SK-N-SH (cell line): ENCODE results near the gene WDR27. TPM values are rescaled to one million over a fixed set of nuclear protein-coding genes. Genes with fewer than 3 reads are reported as not detected.

Source experiments
- CTCF ChIA-PET: fragments of 300-600, 350-600 bp; formaldehyde crosslinking; extraction: SDS; loops from one replicate; lab custom pipeline; 2021; lab: Yijun Ruan, JAX
- POLR2A ChIA-PET: fragments of 350-600 bp; sonication (Branson Sonifier 250); formaldehyde crosslinking; extraction: SDS; loops from one replicate; lab custom pipeline; 2020; ENCODE audit warnings: antibody characterized with exemption, inconsistent platforms; lab: Yijun Ruan, JAX
- DNase-seq: peaks from one replicate; pipeline ENCODE4 v3.0.0; 2012
- H2AFZ ChIP-seq: fragments of 200-600 bp; sonication (generic); 2 replicates; pipeline ENCODE4 v1.8.1; 2016; ENCODE audit warnings: antibody characterized with exemption, mild to moderate bottlenecking, low read depth
- H3F3A ChIP-seq: fragments of 200-600 bp; sonication (generic); replicated peaks from 2 replicates; pipeline ENCODE3; 2016; ENCODE audit warnings: antibody characterized with exemption, mild to moderate bottlenecking; ENCODE audit not compliant: insufficient read depth
- H3K27ac ChIP-seq, 2 experiments: fragments of 200-500 bp in 1 of 2; fragments of 200-600 bp in 1 of 2; sonication (Bioruptor generic) in 1 of 2; sonication (generic), shearing (Covaris generic) in 1 of 2; 2 replicates each; pipeline versions ENCODE4 v1.5.1 to v1.6.1; 2014 to 2016; ENCODE audit warnings: low read depth in 2 of 2, inconsistent platforms in 1 of 2, low read length in 1 of 2, mild to moderate bottlenecking in 1 of 2, mixed read lengths in 1 of 2
- H3K27me3 ChIP-seq: fragments of 200-600 bp; sonication (generic), shearing (Covaris generic); 2 replicates; pipeline ENCODE4 v1.6.1; 2016; ENCODE audit warnings: mixed run types; ENCODE audit not compliant: insufficient read depth
- H3K36me3 ChIP-seq, 2 experiments: fragments of 200-500 bp in 1 of 2; fragments of 200-600 bp in 1 of 2; sonication (Bioruptor generic) in 1 of 2; sonication (generic) in 1 of 2; replicated peaks in 1 of 2; 2 replicates each; pipeline versions ENCODE3 to v1.5.1; 2014 to 2016; ENCODE audit warnings: low read length in 1 of 2, mild to moderate bottlenecking in 1 of 2; ENCODE audit not compliant: insufficient read depth in 2 of 2, control insufficient read depth in 1 of 2
- H3K4me1 ChIP-seq, 2 experiments: fragments of 200-500 bp in 1 of 2; fragments of 200-600 bp in 1 of 2; sonication (Bioruptor generic) in 1 of 2; sonication (generic), shearing (Covaris generic) in 1 of 2; 2 replicates each; pipeline versions ENCODE4 v1.5.1 to v1.6.1; 2014 to 2016; ENCODE audit warnings: low read depth in 1 of 2, low read length in 1 of 2, mixed run types in 1 of 2; ENCODE audit not compliant: insufficient read depth in 2 of 2, control insufficient read depth in 1 of 2
- H3K4me2 ChIP-seq: fragments of 200-600 bp; sonication (generic), shearing (Covaris generic); 2 replicates; pipeline ENCODE4 v1.6.1; 2017; ENCODE audit warnings: mixed run types
- H3K4me3 ChIP-seq, 2 experiments: fragments of 200-500 bp in 1 of 2; fragments of 200-600 bp in 1 of 2; sonication (Bioruptor generic) in 1 of 2; sonication (generic), shearing (Covaris generic) in 1 of 2; 2 replicates each; pipeline versions ENCODE4 v1.5.1 to v1.8.1; 2014 to 2016; ENCODE audit warnings: low read depth in 2 of 2, inconsistent platforms in 1 of 2, low read length in 1 of 2, mild to moderate bottlenecking in 1 of 2, mixed read lengths in 1 of 2, moderate library complexity in 1 of 2
- H3K79me2 ChIP-seq: fragments of 200-600 bp; sonication (generic); 2 replicates; pipeline ENCODE4 v1.8.1; 2017; ENCODE audit warnings: mild to moderate bottlenecking; ENCODE audit not compliant: insufficient read depth
- H3K9ac ChIP-seq: fragments of 200-600 bp; sonication (generic); 2 replicates; pipeline ENCODE4 v1.6.1; 2017; ENCODE audit warnings: mixed run types
- H3K9me2 ChIP-seq: fragments of 200-600 bp; sonication (generic); 2 replicates; pipeline ENCODE4 v1.6.1; 2017; ENCODE audit warnings: mixed run types
- H3K9me3 ChIP-seq: fragments of 200-600 bp; sonication (generic); 2 replicates; pipeline ENCODE4 v1.6.1; 2017; ENCODE audit warnings: mixed run types, mild to moderate bottlenecking, moderate library complexity
- H4K20me1 ChIP-seq: fragments of 200-600 bp; sonication (generic); 2 replicates; pipeline ENCODE4 v1.6.1; 2017; ENCODE audit warnings: mild to moderate bottlenecking, mixed run types; ENCODE audit not compliant: insufficient read depth
- ELF1 ChIP-seq: IDR thresholded peaks from 2 replicates; pipeline ENCODE4 v1.4.0; 2012
- EP300 ChIP-seq, 2 experiments: IDR thresholded peaks; 2 replicates each; pipeline versions ENCODE4 v1.4.0 to v1.6.1; 2012; ENCODE audit warnings: borderline replicate concordance in 1 of 2, low read depth in 1 of 2, low read length in 1 of 2
- EZH2phosphoT487 ChIP-seq: fragments of 200-600 bp; sonication (generic); IDR thresholded peaks from 2 replicates; pipeline ENCODE4 v1.6.1; 2017; ENCODE audit warnings: low read depth, mixed run types, mild to moderate bottlenecking, antibody characterized with exemption, moderate library complexity, borderline replicate concordance
- FOXM1 ChIP-seq: IDR thresholded peaks from 2 replicates; pipeline ENCODE4 v1.4.0; 2012; ENCODE audit warnings: low read depth, mild to moderate bottlenecking
- JUND ChIP-seq: IDR thresholded peaks from 2 replicates; pipeline ENCODE4 v1.4.0; 2012
- MXI1 ChIP-seq: IDR thresholded peaks from 2 replicates; pipeline ENCODE4 v1.6.1; 2012; ENCODE audit warnings: mild to moderate bottlenecking, low read depth, low read length, improper control_type of control experiment
- NRF1 ChIP-seq: IDR thresholded peaks from 2 replicates; pipeline ENCODE4 v1.6.1; 2012; ENCODE audit warnings: low read depth, mild to moderate bottlenecking, low read length
- POLR2AphosphoS5 ChIP-seq: IDR thresholded peaks from 2 replicates; pipeline ENCODE4 v1.6.1; 2012; ENCODE audit warnings: low read depth, low read length
- RAD21 ChIP-seq: IDR thresholded peaks from 2 replicates; pipeline ENCODE4 v1.6.1; 2012; ENCODE audit warnings: mild to moderate bottlenecking, low read length
- RCOR1 ChIP-seq: fragments of 150-350 bp; IDR thresholded peaks from 2 replicates; pipeline ENCODE4 v1.6.1; 2017; ENCODE audit warnings: antibody characterized with exemption, low read length
- RFX5 ChIP-seq: IDR thresholded peaks from 2 replicates; pipeline ENCODE4 v1.6.1; 2012; ENCODE audit warnings: mild to moderate bottlenecking, improper control_type of control experiment, low read length
- RXRA ChIP-seq: IDR thresholded peaks from 2 replicates; pipeline ENCODE4 v1.4.0; 2012; ENCODE audit warnings: low read depth, mild to moderate bottlenecking, borderline replicate concordance
- SIN3A ChIP-seq: IDR thresholded peaks from 2 replicates; pipeline ENCODE4 v1.6.1; 2012; ENCODE audit warnings: low read depth, mild to moderate bottlenecking, low read length, moderate library complexity, borderline replicate concordance
- SMC3 ChIP-seq: IDR thresholded peaks from 2 replicates; pipeline ENCODE4 v1.6.1; 2012; ENCODE audit warnings: low read depth, low read length, improper control_type of control experiment
- TAF1 ChIP-seq: IDR thresholded peaks from 2 replicates; pipeline ENCODE4 v1.6.1; 2012; ENCODE audit warnings: low read depth, mild to moderate bottlenecking, low read length, moderate library complexity, borderline replicate concordance
- TCF12 ChIP-seq: IDR thresholded peaks from 2 replicates; pipeline ENCODE4 v1.4.0; 2012
- TEAD4 ChIP-seq: IDR thresholded peaks from 2 replicates; pipeline ENCODE4 v1.4.0; 2012; ENCODE audit warnings: mild to moderate bottlenecking, borderline replicate concordance; ENCODE audit not compliant: insufficient read depth
- USF1 ChIP-seq: IDR thresholded peaks from 2 replicates; pipeline ENCODE4 v1.4.0; 2012; ENCODE audit warnings: low read depth, borderline replicate concordance
- YY1 ChIP-seq: IDR thresholded peaks from 2 replicates; pipeline ENCODE4 v1.4.0; 2012; ENCODE audit warnings: low read depth, mild to moderate bottlenecking
- WGBS: methylation state at CpG from one replicate; pipeline ENCODE4 v1.1.6; 2017; ENCODE audit warnings: low lambda C conversion rate; 5-methylcytosine and 5-hydroxymethylcytosine counted together
- polyA plus RNA-seq, 3 experiments: library from polyadenylated mRNA; depleted of rRNA; stranded (reverse); fragments of >200 nt; gene quantifications; 2 replicates each; pipeline ENCODE4 v1.2.3, GENCODE V29; 2012
- TF ChIP-seq, protein P1 (sequence below): fragments of 150-350 bp; IDR thresholded peaks from 2 replicates; pipeline ENCODE4 v1.6.1; 2017; ENCODE audit warnings: antibody characterized with exemption, low read length, low read depth, borderline replicate concordance
- TF ChIP-seq, protein P2 (sequence below): fragments of 200-600 bp; sonication (generic); IDR thresholded peaks from 2 replicates; pipeline ENCODE4 v1.6.1; 2017; ENCODE audit warnings: antibody characterized with exemption, mild to moderate bottlenecking, moderate library complexity
- TF ChIP-seq, protein P3 (sequence below): IDR thresholded peaks from 2 replicates; pipeline ENCODE4 v1.4.0; 2012; ENCODE audit warnings: low read depth

The WDR27 gene
- polyA plus RNA-seq, 1 of the 3 experiments (the other 2 are of a cell fraction) = 55.6 TPM

DNA sequence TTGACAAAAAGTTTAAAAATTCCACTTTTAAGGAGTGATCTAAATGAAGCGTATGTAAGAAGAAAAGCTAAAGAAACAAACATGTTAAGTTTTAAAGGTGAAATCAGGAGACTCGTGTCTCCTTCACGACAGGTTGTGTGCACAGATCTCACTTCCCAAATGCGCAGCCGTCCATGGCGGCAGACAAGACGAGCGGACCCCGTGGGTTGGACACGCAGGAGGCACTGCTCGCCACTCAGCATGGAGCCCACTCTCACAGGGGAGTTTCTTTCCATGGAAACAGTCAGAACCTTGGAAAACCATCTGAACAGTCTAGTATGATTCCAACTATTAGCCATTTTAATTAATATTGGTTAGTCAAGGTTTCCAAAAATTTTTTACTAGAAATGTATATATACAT lies 48.9 kb downstream of the WDR27 start (continued):
- TF ChIP-seq EZH2phosphoT487 = no peak

GRCh38 chr6:169651498-169651897 lies 50.3 kb downstream of the WDR27 start:
- ChIA-PET CTCF (no interaction called here), POLR2A (no interaction called here)
- H3K27me3 ChIP-seq = no peaks in the 10 kb centered on the region
- no peak for DNase-seq
- no peaks in the 10 kb centered on the region for H3K79me2 ChIP-seq
- no peaks in the 10 kb centered on the region for H3K4me1 ChIP-seq
- no peak overlapping the region for H3K9ac ChIP-seq
- H3K9me3 ChIP-seq = no peaks in the 10 kb centered on the region
- H3F3A ChIP-seq = no peaks in the 10 kb centered on the region
- TF ChIP-seq SMC3 = no peak
- TF ChIP-seq TAF1 = no peak
- TF ChIP-seq USF1 = no peak
- no peak for TF ChIP-seq TCF12
- no peak for TF ChIP-seq RXRA
- no peak for TF ChIP-seq MXI1
- no peak for TF ChIP-seq ELF1
- TF ChIP-seq YY1 = no peak
- TF ChIP-seq FOXM1 = no peak
- TF ChIP-seq SIN3A = no peak
- TF ChIP-seq, protein P1, sequence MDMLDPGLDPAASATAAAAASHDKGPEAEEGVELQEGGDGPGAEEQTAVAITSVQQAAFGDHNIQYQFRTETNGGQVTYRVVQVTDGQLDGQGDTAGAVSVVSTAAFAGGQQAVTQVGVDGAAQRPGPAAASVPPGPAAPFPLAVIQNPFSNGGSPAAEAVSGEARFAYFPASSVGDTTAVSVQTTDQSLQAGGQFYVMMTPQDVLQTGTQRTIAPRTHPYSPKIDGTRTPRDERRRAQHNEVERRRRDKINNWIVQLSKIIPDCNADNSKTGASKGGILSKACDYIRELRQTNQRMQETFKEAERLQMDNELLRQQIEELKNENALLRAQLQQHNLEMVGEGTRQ = no peak
- peaks cover 0 to 15% of the 10 kb centered on the region in 2 experiments for H3K36me3 ChIP-seq
- WGBS = 97% methylated on average over 11 of the region's 12 CpGs
- no peak overlapping the region for H3K4me3 ChIP-seq
- H3K27ac ChIP-seq = no peak overlapping the region
- no peak overlapping the region for H2AFZ ChIP-seq
- H3K9me2 ChIP-seq = no peaks in the 10 kb centered on the region
- H4K20me1 ChIP-seq = no peaks in the 10 kb centered on the region
- H3K4me2 ChIP-seq = no peak overlapping the region

GRCh38 chr6:169650959-169651292 lies 50.9 kb downstream of the WDR27 start:
- CTCF ChIA-PET = no interaction called here
- WGBS = 99% methylated on average over 6 of the region's 6 CpGs
- H3K79me2 ChIP-seq = no peaks in the 10 kb centered on the region

More at GRCh38 chr6:169650959-169651292, 50.9 kb downstream of the WDR27 start:
- DNase-seq = no peak
- H2AFZ ChIP-seq = no peak overlapping the region
- peaks cover 0 to 10% of the 10 kb centered on the region in 2 experiments for H3K36me3 ChIP-seq
- H3K9ac ChIP-seq = no peak overlapping the region
- POLR2A ChIA-PET = no interaction called here
- no peaks in the 10 kb centered on the region for H3K9me3 ChIP-seq
- TF ChIP-seq RCOR1 (no peak), RXRA (no peak), MXI1 (no peak), RFX5 (no peak), RAD21 (no peak), JUND (no peak), POLR2AphosphoS5 (no peak), TEAD4 (no peak), TAF1 (no peak), NRF1 (no peak), EP300 (IDR thresholded peaks at IDR 0.05; ENCODE audit: borderline replicate concordance in 1 of 2, low read depth in 1 of 2, low read length in 1 of 2) (no peak)
- TF ChIP-seq, protein P2, sequence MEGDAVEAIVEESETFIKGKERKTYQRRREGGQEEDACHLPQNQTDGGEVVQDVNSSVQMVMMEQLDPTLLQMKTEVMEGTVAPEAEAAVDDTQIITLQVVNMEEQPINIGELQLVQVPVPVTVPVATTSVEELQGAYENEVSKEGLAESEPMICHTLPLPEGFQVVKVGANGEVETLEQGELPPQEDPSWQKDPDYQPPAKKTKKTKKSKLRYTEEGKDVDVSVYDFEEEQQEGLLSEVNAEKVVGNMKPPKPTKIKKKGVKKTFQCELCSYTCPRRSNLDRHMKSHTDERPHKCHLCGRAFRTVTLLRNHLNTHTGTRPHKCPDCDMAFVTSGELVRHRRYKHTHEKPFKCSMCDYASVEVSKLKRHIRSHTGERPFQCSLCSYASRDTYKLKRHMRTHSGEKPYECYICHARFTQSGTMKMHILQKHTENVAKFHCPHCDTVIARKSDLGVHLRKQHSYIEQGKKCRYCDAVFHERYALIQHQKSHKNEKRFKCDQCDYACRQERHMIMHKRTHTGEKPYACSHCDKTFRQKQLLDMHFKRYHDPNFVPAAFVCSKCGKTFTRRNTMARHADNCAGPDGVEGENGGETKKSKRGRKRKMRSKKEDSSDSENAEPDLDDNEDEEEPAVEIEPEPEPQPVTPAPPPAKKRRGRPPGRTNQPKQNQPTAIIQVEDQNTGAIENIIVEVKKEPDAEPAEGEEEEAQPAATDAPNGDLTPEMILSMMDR = no peak
- TF ChIP-seq, protein P3, sequence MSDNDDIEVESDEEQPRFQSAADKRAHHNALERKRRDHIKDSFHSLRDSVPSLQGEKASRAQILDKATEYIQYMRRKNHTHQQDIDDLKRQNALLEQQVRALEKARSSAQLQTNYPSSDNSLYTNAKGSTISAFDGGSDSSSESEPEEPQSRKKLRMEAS = no peak
- H4K20me1 ChIP-seq = no peaks in the 10 kb centered on the region
- no peak overlapping the region for H3K4me2 ChIP-seq
- H3K4me3 ChIP-seq = no peak overlapping the region
- no peaks in the 10 kb centered on the region for H3K27me3 ChIP-seq
- no peak overlapping the region for H3K27ac ChIP-seq
- no peaks in the 10 kb centered on the region for H3K9me2 ChIP-seq
- no peaks in the 10 kb centered on the region for H3F3A ChIP-seq
- no peaks in the 10 kb centered on the region for H3K4me1 ChIP-seq
